ENCODE results near the gene EN1. TPM values are rescaled to one million over a fixed set of nuclear protein-coding genes. Genes with fewer than 3 reads are reported as not detected.

EN1 gene
- total RNA-seq, 4 donors from 2014 or later = 0.11 TPM; not detected in 3

- intact Hi-C loops (cut with DNase I) = loop anchor here (5.0 to 10.0 kb wide), 3 partner anchors 476 to 806 kb away; no protein-coding TSS in a partner anchor
- Histone ChIP-seq H3K27ac (no peak overlapping the region), H3K4me3 (replicated peaks in 1 of 3) (no peak overlapping the region), H3K4me1 (peaks cover 14 to 46% of the 10 kb centered on the region in 2 donors), H3K27me3 (peaks cover 80% of the 10 kb centered on the region), H3K36me3 (no peaks in the 10 kb centered on the region), H3K9me3 (no peaks in the 10 kb centered on the region)
- WGBS, 2 donors = 10% methylated on average over 9 of the region's 9 CpGs
- no peak for TF ChIP-seq CTCF (IDR thresholded peaks at IDR 0.05)
- TF ChIP-seq POLR2A (IDR thresholded peaks at IDR 0.05) = no peak
- no peak for DNase-seq
These were observed 3.5 kb upstream of the EN1 start for GRCh38 chr2:118850901-118851415.

GRCh38 chr2:118850168-118850900 lies 2.9 kb upstream of the EN1 start:
- Histone ChIP-seq H3K4me1 (peaks cover 11 to 41% of the 10 kb centered on the region in 2 donors), H3K27me3 (peaks cover 80% of the 10 kb centered on the region), H3K9me3 (no peaks in the 10 kb centered on the region), H3K4me3 (replicated peaks in 1 of 3) (no peak overlapping the region), H3K36me3 (no peaks in the 10 kb centered on the region), H3K27ac (no peak overlapping the region)
- intact Hi-C loops (cut with DNase I) = loop anchor here (5.0 to 10.0 kb wide), 3 partner anchors 476 to 806 kb away; no protein-coding TSS in a partner anchor
- DNase-seq = peak; percentile 46 to 49
- 4 to 7% methylated on average over 21 to 32 of the region's 32 CpGs for WGBS, 2 donors
- TF ChIP-seq POLR2A (IDR thresholded peaks at IDR 0.05) (no peak), CTCF (IDR thresholded peaks at IDR 0.05) (no peak)

- no peak overlapping the region for H3K4me3 ChIP-seq (replicated peaks in 1 of 3)
- H3K4me1 ChIP-seq = peaks cover 11 to 42% of the 10 kb centered on the region in 2 donors
- H3K9me3 ChIP-seq = no peaks in the 10 kb centered on the region
- H3K36me3 ChIP-seq = no peaks in the 10 kb centered on the region
- TF ChIP-seq CTCF (IDR thresholded peaks at IDR 0.05) (no peak), POLR2A (IDR thresholded peaks at IDR 0.05) (no peak)
- DNase-seq = no peak
- intact Hi-C loops (cut with DNase I) = loop anchor here (5.0 to 10.0 kb wide), 3 partner anchors 475 to 805 kb away; no protein-coding TSS in a partner anchor
- peaks cover 80% of the 10 kb centered on the region for H3K27me3 ChIP-seq
- 6 to 10% methylated on average over 43 to 52 of the region's 52 CpGs for WGBS, 2 donors
- H3K27ac ChIP-seq = no peak overlapping the region
These were observed 2.0 kb upstream of the EN1 start for GRCh38 chr2:118849226-118850167.

GRCh38 chr2:118848381-118849225 lies 1.2 kb upstream of the EN1 start:
- no peak for DNase-seq
- no peaks in the 10 kb centered on the region for H3K36me3 ChIP-seq
- H3K27ac ChIP-seq = no peak overlapping the region
- TF ChIP-seq CTCF (IDR thresholded peaks at IDR 0.05) (no peak), POLR2A (IDR thresholded peaks at IDR 0.05) (no peak)
- intact Hi-C loops (cut with DNase I) = no loop called here
- H3K4me1 ChIP-seq = peaks cover 11 to 42% of the 10 kb centered on the region in 2 donors
- H3K9me3 ChIP-seq = no peaks in the 10 kb centered on the region
- WGBS, 2 donors = 6 to 9% methylated on average over 33 to 45 of the region's 46 CpGs
- H3K4me3 ChIP-seq (replicated peaks in 1 of 3) = no peak overlapping the region
- peaks cover 81% of the 10 kb centered on the region for H3K27me3 ChIP-seq
